NCI-H1048 (cell line): ENCODE data around the gene C21orf58.
"Not testable (repeated sequence)": the region's sequence is repeated elsewhere in the genome, so short reads cannot be mapped to it uniquely, and the experiment has no call there.

ENCODE experiments used
- DNase-seq: peaks from one replicate; lab custom pipeline; 2025; lab: John Stamatoyannopoulos, UW

C21orf58 gene

DNA sequence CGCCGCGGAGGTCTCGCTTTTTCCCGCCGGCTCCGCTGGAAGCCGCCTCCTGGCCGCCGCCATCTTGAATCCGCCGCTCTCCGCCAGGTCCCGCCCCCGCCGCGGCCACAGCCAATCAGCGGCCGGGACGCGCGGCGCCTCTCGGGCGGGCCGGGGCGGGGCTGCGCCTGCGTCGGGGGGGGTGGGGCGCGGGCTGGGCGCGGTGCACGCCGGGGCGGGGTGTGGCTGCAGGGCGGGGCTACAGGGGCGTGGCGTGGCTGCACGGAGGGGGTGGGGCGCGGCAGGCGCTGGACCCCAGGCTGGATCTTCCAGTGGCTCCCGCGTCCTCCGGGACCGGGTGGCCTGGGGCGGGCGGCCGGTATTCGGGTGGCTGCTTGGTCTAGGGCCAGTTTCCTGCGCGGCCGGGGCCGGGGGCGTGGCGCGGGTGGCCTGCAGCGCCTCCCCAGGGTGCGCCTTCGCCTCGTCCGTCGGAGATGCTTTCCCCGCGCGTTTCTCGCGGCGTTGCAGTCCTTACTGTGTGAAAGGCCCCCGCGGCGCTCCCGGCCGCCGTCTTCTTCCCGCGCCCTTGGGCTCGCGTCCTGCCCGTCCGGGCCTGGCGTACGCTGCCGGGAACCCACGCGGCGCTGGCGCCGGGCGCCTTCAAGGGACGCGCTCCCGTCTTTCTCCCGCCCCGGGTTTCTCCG is 861 bp upstream of the C21orf58 start:
- peak; percentile 61 for DNase-seq

DNA sequence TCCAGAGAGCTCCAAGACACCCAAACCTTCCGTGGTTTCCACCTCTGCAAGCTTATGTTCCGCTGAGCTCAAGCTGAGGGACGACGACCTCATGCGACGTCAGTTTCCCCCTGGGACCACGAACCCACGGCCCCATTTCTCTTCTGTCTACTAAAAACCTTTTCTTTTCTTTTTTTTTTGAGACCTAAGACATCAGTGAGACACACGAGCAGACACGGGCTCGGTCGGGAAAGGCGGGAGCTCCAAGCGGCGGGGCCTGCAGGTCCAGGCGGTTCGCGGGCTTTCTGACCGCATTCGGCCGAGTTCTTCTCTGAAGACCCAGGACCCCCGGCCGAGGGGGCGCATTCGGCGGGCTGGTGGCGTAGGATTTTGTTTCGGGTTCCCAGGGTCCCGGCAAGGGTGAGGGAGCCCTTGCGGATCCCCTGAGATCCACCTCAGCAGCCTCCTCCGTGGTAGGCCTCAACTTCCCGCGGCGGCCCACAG is 402 bp downstream of the C21orf58 start:
- no peak for DNase-seq

DNA sequence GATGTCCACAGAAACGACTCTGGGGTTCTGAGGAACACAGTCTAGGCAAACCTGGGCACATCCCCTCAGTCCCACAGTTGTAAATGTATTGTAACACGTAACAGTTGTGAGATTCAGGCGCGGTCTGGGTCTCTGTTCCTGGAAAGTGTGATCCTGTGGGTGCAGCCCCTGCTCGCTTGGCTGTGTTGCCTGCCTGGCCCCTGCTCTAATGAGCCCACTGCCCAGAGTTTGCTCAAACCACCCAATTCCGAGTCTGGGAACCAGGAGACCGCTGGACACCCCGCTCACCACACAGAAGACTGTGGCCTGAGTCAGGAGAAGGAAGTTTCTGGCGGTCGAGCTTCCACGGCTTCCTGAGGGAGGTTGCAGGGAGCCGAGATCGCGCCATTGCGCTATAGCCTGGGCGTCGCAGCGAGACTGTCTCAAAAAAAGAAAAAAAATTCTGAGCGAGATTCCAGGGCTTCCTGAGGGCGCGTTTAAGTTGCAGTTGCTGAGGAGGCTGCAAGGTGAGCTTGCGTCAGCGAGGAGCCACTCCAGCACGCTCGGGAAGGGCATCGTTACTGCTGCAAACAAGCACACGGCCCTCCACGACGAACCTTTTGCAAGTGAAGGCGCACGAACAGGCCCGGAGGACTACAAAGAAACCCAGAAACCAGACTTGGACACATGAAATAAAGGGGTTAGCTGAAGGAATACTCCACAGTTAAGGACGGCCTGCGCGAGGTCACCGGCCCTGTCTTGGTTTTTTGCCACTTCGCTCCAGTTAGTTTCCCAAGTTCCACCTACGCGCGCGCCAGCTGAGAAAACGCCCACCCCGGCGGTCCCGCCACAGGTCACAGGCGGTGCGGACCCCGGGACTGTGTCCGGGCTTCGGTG is 1.1 kb downstream of the C21orf58 start:
- DNase-seq, result no peak

DNA sequence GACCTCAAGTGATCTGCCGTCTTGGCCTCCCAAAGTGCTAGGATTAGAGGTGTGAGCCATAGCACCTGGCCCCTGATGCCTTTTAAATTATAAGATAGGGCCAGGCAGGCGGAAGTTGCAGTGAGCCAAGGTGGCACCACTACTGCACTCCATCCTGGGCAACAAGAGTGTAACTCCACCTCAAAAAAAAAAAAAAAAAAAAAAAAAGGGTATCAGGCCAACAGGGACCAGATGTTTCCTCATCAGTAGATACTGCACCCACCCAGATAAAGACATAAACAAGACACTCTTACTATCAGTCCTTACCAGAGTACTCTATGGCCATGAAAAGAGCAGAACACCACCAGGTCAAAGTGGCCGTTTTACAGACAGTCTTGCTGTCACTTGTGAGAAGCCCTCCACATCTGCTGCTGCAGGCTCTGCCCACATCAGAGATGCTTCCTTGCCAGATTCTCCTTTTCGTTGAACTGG is 3.3 kb downstream of the C21orf58 start:
- DNase-seq, result no peak

DNA sequence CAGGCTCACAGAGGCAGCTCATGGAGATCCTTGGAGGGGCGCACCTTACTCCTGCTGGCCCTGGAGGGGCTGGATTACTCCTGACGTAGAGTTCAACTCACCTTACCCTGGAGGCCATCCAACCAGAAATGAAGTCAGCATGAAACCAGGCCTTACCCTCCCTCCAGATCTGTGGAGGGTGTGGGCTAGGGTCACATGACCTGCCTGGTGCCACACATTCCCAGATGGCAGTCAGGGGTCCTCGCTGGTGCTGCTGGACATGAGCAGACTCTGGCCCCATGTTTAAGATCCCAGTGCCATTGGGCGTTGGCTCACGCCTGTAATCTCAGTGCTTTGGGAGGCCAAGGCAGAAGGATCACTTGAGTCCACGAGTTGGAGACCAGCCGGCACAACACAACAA is 4.5 kb downstream of the C21orf58 start:
- DNase-seq, result no peak

DNA sequence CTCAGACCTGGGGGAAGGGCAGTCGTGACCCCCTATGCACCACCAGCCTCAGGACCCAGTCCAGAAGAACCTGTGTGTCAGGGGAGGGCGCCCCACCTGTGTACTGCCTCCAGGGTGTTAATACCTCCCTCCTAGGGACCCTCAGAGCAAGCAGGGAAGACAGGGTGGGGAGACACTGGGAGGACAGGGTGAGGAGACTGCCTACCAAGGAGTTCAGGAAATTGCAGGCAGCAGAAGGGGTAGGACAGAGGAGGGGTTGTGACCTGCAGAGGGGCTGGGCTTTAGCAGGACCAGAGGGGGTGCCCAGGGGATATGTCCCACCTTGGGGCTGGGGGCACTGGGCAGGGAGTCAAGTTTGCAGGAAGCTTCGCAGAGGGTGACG is 5.2 kb downstream of the C21orf58 start:
- no peak for DNase-seq

DNA sequence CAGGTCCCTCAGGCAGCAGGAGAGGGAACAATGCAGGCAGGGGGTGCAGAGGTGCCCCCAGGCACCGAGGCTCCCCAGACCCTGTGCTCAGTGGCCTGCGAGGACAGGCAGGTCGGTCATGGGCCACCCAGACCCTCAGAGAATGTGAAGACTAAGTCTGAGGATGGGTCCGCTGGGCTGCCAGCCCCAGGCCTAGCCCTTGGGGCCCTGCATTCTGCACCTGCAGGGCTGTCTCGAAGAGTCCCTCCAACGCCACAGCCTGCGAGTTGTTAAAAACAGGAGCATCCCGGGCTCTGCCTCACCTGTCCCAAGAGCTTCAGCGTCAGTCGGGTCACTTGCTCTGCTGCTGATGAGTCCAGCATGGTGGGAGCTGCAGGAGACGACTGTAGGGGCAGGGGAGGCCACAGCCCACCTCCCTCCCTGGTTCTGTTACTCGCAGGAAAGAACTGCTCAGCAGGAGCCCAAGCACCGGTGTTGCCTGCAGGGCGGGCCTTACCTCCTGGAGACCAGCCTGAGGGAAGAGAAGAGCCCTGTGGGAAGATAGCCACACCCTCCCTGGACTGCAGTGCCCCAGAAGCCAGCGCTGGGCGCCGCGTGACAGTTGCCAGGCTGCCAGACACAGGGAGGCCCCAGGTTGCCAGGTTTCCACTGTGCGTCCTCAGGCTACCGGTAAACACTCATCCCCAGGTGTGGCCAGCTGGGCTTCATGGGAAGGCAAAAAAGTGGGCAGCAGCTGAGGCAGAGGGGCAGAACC is 5.8 kb downstream of the C21orf58 start:
- no peak for DNase-seq

DNA sequence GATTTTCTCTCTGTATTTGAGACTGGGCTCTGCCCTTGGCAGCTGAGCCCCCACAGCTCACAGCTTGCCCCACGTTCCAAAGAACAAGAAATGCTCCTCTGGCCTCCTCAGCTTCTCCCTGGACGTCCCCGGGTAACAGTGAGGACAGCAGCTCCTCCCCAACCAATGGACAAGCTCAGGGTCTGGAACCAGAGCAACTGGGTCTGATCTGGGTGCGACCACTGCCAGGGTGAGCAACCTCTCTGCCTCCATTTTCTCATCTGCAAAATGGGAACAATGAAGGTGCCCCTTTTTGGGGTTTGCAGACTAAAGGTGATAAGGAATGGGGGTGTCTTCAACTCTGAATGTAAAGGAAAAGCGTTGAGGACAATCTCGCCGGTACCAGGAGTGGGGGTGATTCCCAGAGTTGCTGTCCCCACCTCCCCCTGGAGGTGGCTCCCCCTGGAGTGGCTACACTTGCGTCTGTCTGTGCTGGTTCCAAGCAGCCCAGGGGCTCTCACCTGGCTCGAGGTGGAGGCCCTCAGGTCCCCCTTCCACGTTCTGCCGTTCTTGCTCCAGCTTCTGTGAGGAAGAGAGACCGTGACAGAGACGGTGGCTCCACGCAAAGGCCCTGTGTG is 6.9 kb downstream of the C21orf58 start:
- no peak for DNase-seq

DNA sequence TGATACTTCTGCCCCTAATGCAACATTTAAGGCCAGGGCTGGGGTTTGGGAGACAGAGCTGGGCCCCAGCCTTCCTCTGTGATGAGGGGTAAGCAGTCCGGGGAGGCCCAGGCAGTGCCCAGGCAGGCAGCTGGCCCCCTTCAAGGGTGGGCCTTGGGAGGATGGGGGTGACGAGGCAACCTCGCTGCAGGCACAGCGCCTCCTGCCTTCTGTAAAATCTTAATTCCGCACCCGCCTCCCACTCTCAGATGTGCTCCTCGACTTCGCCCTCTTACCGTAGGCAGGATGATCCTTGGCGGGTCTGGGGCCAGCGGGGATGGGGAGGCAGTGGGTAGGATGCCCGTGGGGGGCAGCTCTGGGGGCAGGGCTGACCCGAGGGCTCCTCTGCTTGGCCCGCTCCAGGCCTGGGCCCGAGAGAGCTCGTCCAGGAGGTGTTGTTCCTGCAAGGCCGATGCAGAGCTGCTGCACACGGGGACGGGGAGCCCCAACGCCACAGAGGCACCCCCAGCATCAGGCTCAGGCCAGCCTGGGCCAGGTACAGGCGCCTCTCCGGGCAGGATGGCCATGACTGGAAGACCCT is 9.1 kb downstream of the C21orf58 start:
- no peak for DNase-seq

DNA sequence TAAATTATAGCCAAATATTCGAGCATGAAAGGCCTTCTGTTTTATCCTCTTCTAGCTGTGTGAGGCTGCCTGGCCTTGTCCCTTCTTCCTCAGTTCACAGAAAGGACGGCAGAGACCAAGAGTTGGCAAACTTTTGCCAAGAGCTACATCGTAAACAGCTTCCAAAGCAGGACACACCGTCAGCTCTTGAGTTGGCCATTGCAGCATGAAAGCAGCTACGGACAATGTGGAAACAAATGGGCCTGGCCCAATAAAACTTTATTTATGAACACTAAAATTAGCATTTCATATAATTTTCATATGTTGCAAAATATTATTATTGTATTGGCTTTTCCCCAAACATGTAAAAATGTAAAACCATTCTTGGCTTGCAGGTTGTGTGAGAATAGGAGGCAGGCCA is 10.7 kb downstream of the C21orf58 start:
- no peak for DNase-seq

DNA sequence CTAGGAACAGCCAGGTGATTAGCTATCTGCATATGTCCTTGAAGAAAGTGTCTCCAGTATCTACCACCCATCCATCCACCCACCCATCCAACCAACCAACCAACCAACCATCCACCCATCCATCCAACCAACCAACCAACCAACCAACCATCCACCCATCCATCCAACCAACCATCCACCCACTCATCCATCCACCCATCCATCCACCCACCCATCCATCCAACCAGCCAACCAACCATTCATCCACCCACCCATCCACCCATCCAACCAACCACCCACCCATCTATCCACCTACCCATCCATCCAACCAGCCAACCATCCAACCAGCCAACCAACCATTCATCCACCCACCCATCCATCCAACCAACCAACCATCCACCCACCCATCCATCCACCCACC is 12.1 kb downstream of the C21orf58 start:
- DNase-seq, result no peak

DNA sequence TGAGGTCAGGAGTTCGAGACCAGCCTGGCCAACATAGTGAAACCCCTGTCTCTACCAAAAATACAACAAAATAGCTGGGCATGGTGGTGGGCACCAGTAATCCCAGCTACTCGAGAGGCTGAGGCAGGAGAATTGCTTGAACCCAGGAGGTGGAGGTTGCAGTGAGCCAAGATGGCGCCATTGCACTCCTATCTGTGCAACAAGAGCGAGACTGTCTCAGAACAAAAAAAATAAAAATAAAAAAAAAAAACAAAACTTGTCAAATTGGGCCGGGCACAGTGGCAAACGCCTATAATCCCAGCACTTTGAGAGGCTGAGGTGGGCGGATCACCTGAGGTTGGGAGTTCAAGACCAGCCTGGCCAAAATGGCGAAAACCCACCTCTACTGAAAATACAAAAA is 13.4 kb downstream of the C21orf58 start:
- DNase-seq, result not testable (repeated sequence)

DNA sequence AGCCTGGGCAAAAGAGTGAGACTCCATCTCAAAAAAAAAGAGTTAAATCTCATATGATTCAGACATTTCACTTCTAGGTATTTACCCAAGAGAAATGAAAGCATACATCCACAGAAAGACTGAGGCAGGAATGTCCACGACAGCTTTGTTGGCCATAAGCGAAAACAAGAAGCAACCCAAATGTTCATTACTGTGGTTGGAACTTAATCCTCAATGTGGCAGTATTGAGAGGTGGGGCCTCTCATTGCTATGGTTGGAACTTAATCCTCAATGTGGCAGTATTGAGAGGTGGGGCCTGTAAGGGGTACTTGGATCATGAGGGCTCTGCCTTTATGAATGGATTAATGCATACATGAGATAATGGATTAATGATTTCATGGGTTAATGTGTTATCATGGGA is 15.2 kb downstream of the C21orf58 start:
- no peak for DNase-seq

DNA sequence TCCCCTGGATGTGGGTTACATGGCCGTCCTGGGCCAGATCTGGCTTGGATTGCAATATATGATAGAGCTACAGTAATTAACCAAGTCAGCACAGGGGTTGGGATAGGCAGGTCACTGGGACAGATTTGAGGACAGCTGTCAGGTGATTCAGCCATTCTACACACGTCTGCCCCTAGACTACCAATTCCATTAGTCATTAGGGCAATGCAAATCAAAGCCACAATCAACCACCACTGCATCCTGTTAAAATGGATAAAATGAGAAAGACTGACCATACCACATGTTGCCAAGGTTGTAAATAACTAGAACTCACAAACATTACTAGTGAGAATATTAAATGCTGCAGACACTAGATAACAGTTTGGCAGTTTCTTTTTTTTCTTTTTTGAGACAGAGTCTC is 16.0 kb downstream of the C21orf58 start:
- DNase-seq, result no peak

DNA sequence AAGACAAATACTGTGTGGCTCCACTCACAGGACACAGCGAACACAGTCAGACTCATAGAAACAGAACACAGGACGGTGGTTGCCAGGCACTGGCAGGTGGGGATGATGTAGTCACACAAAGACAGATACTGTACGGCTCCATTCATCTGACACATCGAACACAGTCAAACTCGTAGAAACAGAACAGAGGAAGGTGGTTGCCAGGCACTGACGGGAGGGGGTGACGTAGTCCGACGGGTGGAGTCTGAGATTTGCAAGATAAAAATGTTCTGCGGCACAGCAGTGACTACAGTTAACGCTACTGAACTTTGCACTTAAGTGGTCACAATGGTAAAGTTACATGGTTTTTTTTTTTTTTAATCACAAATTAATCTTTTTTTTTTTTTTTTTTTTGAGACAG is 18.7 kb downstream of the C21orf58 start:
- DNase-seq, result no peak

DNA sequence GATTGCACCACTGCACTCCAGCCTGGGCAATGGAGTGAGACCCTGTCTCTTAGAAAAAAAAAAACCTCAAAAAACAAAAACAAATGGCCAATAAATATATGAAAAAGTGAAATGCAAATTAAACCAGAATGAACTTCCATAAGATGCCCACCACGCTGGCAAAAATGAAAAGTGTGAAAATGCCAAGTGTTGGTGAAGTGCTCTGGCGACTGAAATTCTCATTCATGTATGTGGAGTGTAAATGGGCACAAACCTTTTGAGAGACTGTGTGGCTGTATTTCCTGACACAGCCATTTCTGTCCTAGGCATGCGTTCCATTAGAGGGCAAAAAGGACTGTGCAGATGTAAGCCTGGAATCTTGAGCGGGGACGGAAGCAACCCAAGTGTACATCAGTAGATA is 19.2 kb downstream of the C21orf58 start:
- DNase-seq, result no peak

DNA sequence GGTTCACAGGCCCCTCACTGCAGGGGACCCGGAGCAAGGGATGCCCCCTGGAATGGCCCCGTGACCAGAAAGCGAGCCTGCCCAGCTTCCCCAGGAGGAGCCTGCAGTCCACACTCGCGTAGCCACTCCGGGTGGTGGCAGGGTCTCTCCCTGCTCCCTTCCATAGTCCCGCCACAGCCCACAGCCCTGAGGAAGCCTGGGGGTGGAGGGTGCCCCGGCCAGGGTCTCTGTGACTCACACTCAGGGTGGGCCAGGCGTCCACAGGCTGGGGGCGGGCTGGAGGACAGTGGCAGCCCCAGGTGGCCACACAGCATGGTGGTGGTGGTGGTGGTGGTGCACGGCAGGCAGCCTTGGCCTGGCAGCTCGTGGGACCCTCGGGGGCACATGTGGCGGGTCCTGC is 21.9 kb downstream of the C21orf58 start:
- DNase-seq, result no peak

DNA sequence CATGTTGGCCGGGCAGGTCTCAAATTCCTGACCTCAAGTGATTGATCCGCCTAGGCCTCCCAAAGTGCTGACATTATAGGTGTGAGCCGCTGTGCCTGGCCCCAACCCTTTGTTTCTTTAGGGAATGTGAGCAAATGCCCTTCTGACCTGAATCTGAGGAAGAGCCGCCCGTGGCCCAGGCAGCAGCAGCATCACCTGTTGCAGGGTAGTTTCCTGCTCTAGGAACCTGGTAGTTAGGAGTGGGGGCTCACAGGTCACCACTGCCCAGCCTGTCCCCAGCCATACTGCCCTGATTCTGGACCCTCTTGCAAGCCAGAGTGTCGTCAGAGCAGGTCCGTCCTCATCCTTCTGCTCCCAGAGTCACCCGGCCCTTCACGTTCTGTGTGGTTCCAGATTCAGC is 24.5 kb downstream of the C21orf58 start:
- DNase-seq, result no peak

DNA sequence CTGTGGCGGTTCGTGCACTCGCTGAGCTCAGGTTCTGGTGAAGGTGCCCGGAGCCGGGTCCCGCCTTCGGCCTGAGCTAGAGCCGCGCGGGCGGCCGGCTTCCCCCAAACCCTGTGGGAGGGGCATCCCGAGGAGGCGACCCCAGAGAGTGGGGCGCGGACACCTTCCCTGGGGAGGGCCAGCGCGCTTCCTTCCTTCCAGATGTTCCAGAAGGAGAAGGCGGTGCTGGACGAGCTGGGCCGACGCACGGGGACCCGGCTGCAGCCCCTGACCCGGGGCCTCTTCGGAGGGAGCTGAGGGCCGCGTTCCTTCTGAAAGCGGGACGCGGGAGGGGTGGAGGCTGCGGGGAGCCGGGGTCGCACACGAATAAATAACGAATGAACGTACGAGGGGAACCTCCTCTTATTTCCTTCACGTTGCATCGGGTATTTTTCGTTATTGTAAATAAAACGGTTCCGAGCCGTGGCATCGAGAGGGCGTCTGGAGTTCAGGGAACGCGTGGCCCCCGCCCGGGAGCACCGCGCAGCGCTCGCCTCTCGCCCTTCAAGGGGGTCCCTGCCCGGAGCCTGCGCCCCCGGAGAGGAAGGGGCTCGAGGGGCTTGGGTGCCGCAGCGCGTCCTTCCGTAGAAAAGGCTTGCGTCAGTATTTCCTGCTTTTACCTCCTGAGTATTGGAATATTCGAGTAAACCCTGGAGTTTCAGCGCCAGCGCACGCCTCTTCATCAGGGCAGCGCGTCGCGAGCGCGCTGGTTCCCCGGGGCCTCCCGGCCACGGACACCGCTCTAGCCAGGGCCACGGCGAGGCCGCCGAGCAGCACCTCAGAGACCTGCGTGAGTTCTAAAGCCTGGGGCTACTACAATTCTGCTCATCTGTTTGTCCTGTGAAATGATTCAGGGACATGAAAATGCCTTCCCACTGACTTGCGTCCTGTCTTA is 26.1 kb downstream of the C21orf58 start:
- DNase-seq, result no peak

DNA sequence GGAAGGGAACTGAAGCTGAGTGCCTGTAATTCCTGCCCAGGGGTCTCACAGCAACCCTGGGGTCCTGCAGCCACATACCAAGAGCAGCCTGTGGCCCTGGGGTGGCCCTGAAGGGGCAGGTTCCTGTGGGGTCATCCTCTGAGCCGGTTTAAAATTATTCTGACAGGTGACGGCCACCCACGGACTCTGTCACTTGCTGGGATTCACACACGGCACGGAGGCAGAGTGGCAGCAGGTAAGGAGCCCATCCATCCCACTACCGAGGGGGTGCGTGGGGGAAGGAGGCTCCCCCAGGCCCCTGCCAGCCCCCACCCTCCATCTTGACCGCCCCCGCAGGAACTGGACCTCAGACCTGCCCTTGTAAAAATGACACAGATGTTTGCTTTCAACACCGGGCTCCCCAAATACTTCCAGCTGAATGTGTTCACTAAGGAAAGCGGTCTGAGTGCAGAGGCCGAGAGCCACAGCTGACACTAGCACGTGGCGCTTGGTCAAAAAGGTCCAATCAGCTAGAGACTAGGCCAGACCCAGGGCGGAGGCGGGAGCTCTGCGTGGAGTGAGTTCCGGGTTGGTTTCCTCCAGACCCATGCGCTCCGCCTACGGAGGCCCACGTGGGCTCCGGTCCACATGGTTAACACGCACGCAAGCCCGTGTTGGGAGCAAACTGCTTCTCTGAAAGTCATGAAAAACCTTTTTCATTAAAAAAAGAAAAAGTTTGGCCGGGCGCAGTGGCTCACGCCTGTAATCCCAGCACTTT is 27.5 kb downstream of the C21orf58 start:
- DNase-seq, result no peak
